Forelimb muscle (tissue), 1 donor: ENCODE data around the gene WASF2. TPM values are rescaled to one million over a fixed set of nuclear protein-coding genes. Genes with fewer than 3 reads are reported as not detected.
"Not testable (repeated sequence)": the region's sequence is repeated elsewhere in the genome, so short reads cannot be mapped to it uniquely, and the experiment has no call there.

Experiments
- DNase-seq: peaks from one replicate; pipeline ENCODE4 v3.0.0-alpha.2; 2013; ENCODE audit warnings: low read depth
- polyA plus RNA-seq: library from polyadenylated mRNA; unstranded; fragments of 120-200 nt; gene quantifications from one replicate; pipeline ENCODE4 v1.2.1, GENCODE V29; 2013; ENCODE audit not compliant: insufficient read length

The WASF2 gene
- polyA plus RNA-seq, 1 donor, result 66.3 TPM

- DNase-seq, result no peak
Observed at GRCh38 chr1:27455139-27455811, 34.7 kb downstream of the WASF2 start.

- DNase-seq, result no peak
Observed at GRCh38 chr1:27454610-27455009, 35.4 kb downstream of the WASF2 start.

- no peak for DNase-seq
Observed at GRCh38 chr1:27451343-27451742, 38.6 kb downstream of the WASF2 start.

GRCh38 chr1:27448982-27449381 is 41.0 kb downstream of the WASF2 start:
- DNase-seq, result no peak

- no peak for DNase-seq
Observed at GRCh38 chr1:27447883-27448282, 42.1 kb downstream of the WASF2 start.

- no peak for DNase-seq
Observed at GRCh38 chr1:27447399-27447798, 42.6 kb downstream of the WASF2 start.

GRCh38 chr1:27446496-27447020 is 43.4 kb downstream of the WASF2 start:
- no peak for DNase-seq

GRCh38 chr1:27445177-27445936 is 44.6 kb downstream of the WASF2 start:
- no peak for DNase-seq

- no peak for DNase-seq
Observed at GRCh38 chr1:27444632-27445031, 45.3 kb downstream of the WASF2 start.

GRCh38 chr1:27439150-27439549 is 50.8 kb downstream of the WASF2 start:
- no peak for DNase-seq

- no peak for DNase-seq
Observed at GRCh38 chr1:27438621-27439061, 51.3 kb downstream of the WASF2 start.

GRCh38 chr1:27436204-27437159 is 53.5 kb downstream of the WASF2 start:
- no peak for DNase-seq

GRCh38 chr1:27435566-27436203 is 54.3 kb downstream of the WASF2 start:
- no peak for DNase-seq

- no peak for DNase-seq
Observed at GRCh38 chr1:27433706-27434105, 56.3 kb downstream of the WASF2 start.

- not testable (repeated sequence) for DNase-seq
Observed at GRCh38 chr1:27432725-27433124, 57.2 kb downstream of the WASF2 start.

- no peak for DNase-seq
Observed at GRCh38 chr1:27431601-27431940, 58.4 kb downstream of the WASF2 start.

- no peak for DNase-seq
Observed at GRCh38 chr1:27430903-27431600, 58.9 kb downstream of the WASF2 start.

- no peak for DNase-seq
Observed at GRCh38 chr1:27429029-27429425, 60.9 kb downstream of the WASF2 start.

- DNase-seq, result no peak
Observed at GRCh38 chr1:27428316-27429028, 61.5 kb downstream of the WASF2 start.

GRCh38 chr1:27427816-27428315 is 62.1 kb downstream of the WASF2 start:
- DNase-seq, result no peak
